OCI-LY3 (cell line): Measurements from ENCODE around the gene ZNF565.

Experiments
- H2AFZ ChIP-seq: fragments of 200-600, 300-600 bp; shearing (Covaris generic); 2 replicates; pipeline ENCODE4 v1.6.0; 2014; ENCODE audit warnings: antibody characterized with exemption, low read depth, low read length
- H3K27ac ChIP-seq: fragments of 200-600, 300-600 bp; sonication (generic); 2 replicates; pipeline ENCODE4 v1.5.1; 2014; ENCODE audit warnings: mild to moderate bottlenecking, low read length, moderate library complexity, mixed read lengths
- H3K27me3 ChIP-seq: fragments of 200-600, 300-600 bp; sonication (generic); 2 replicates; pipeline ENCODE4 v1.6.1; 2014; ENCODE audit warnings: low read depth, low read length, mixed read lengths
- H3K36me3 ChIP-seq: fragments of 200-600, 300-600 bp; sonication (generic); replicated peaks from 2 replicates; pipeline ENCODE3; 2014; ENCODE audit warnings: low read depth, low read length, mixed read lengths
- H3K4me1 ChIP-seq: fragments of 300-600, 200-600 bp; sonication (generic); 2 replicates; pipeline ENCODE4 v1.6.1; 2014; ENCODE audit warnings: low read length, mixed read lengths
- H3K4me2 ChIP-seq: fragments of 200-600, 300-600 bp; sonication (generic); 2 replicates; pipeline ENCODE4 v1.6.1; 2014; ENCODE audit warnings: low read length, mixed read lengths
- H3K4me3 ChIP-seq: fragments of 300-600, 200-600 bp; sonication (generic); 2 replicates; pipeline ENCODE4 v1.5.1; 2014; ENCODE audit warnings: antibody characterized with exemption, mild to moderate bottlenecking, low read length, moderate library complexity
- H3K79me2 ChIP-seq: fragments of 300-600, 200-600 bp; shearing (Covaris generic); 2 replicates; pipeline ENCODE4 v1.6.1; 2014; ENCODE audit warnings: mild to moderate bottlenecking, low read length, mixed read lengths
- H3K9ac ChIP-seq: fragments of 300-600, 200-600 bp; shearing (Covaris generic); 2 replicates; pipeline ENCODE4 v1.6.0; 2014; ENCODE audit warnings: mild to moderate bottlenecking, low read length, moderate library complexity
- H3K9me3 ChIP-seq: fragments of 200-600, 300-600 bp; shearing (Covaris generic); 2 replicates; pipeline ENCODE4 v1.6.1; 2014; ENCODE audit warnings: low read length, mixed read lengths; ENCODE audit not compliant: insufficient read depth
- H4K20me1 ChIP-seq: fragments of 200-600, 300-600 bp; sonication (generic); 2 replicates; pipeline ENCODE4 v1.6.1; 2016; ENCODE audit warnings: low read length, mixed read lengths; ENCODE audit not compliant: insufficient read depth
- CTCF ChIP-seq: fragments of 200-600, 300-600 bp; sonication (generic); IDR thresholded peaks from 2 replicates; pipeline ENCODE4 v1.5.1; 2014; ENCODE audit warnings: antibody characterized with exemption, low read length, low read depth
- EZH2phosphoT487 ChIP-seq: fragments of 200-600 bp; shearing (Covaris generic); IDR thresholded peaks from 2 replicates; pipeline ENCODE4 v1.6.1; 2018; ENCODE audit warnings: antibody characterized with exemption, mixed run types, low read depth

The ZNF565 gene

GRCh38 chr19:36210497-36210896 is 4.0 kb downstream of the ZNF565 start:
- no peak overlapping the region for H2AFZ ChIP-seq
- no peaks in the 10 kb centered on the region for H4K20me1 ChIP-seq
- H3K27ac ChIP-seq: no peak overlapping the region
- no peak overlapping the region for H3K4me2 ChIP-seq
- H3K27me3 ChIP-seq: no peaks in the 10 kb centered on the region
- no peak overlapping the region for H3K9ac ChIP-seq
- no peaks in the 10 kb centered on the region for H3K9me3 ChIP-seq
- no peak for TF ChIP-seq EZH2phosphoT487
- TF ChIP-seq CTCF: no peak
- H3K36me3 ChIP-seq: no peaks in the 10 kb centered on the region
- H3K79me2 ChIP-seq: peaks cover 21% of the 10 kb centered on the region
- peaks cover 36% of the 10 kb centered on the region for H3K4me1 ChIP-seq
- H3K4me3 ChIP-seq: no peak overlapping the region

GRCh38 chr19:36209372-36209771 is 5.1 kb downstream of the ZNF565 start:
- Histone ChIP-seq H3K9ac (no peak overlapping the region), H3K9me3 (no peaks in the 10 kb centered on the region)
- TF ChIP-seq CTCF (no peak), EZH2phosphoT487 (no peak)

GRCh38 chr19:36207605-36208252 is 6.7 kb downstream of the ZNF565 start:
- Histone ChIP-seq H3K9ac (peak overlapping the region; percentile 69), H3K27me3 (no peaks in the 10 kb centered on the region), H3K4me2 (peak overlapping the region; percentile 73), H3K4me1 (peaks cover 35% of the 10 kb centered on the region), H3K4me3 (peak overlapping the region; percentile 40), H2AFZ (peak overlapping the region; percentile 44), H3K36me3 (no peaks in the 10 kb centered on the region), H3K9me3 (no peaks in the 10 kb centered on the region), H3K79me2 (peaks cover 7% of the 10 kb centered on the region; the same call in 1 of the 2 replicates), H4K20me1 (no peaks in the 10 kb centered on the region), H3K27ac (peak overlapping the region; percentile 93)
- TF ChIP-seq CTCF (no peak), EZH2phosphoT487 (no peak)

More at GRCh38 chr19:36209372-36209771, 5.1 kb downstream of the ZNF565 start:
- Histone ChIP-seq H4K20me1 (no peaks in the 10 kb centered on the region), H2AFZ (no peak overlapping the region), H3K4me1 (peaks cover 39% of the 10 kb centered on the region), H3K4me3 (no peak overlapping the region), H3K4me2 (no peak overlapping the region), H3K36me3 (no peaks in the 10 kb centered on the region), H3K27ac (no peak overlapping the region), H3K27me3 (no peaks in the 10 kb centered on the region), H3K79me2 (peaks cover 15% of the 10 kb centered on the region)

- no peak for TF ChIP-seq CTCF
- no peak for TF ChIP-seq EZH2phosphoT487
- peaks cover 28% of the 10 kb centered on the region for H3K4me1 ChIP-seq
- no peaks in the 10 kb centered on the region for H3K36me3 ChIP-seq
Observed at GRCh38 chr19:36203293-36203692, 11.2 kb downstream of the ZNF565 start.

More at GRCh38 chr19:36203293-36203692, 11.2 kb downstream of the ZNF565 start:
- Histone ChIP-seq H3K4me3 (no peak overlapping the region), H3K9me3 (no peaks in the 10 kb centered on the region), H3K4me2 (no peak overlapping the region), H4K20me1 (no peaks in the 10 kb centered on the region), H2AFZ (no peak overlapping the region), H3K27me3 (no peaks in the 10 kb centered on the region), H3K27ac (no peak overlapping the region), H3K79me2 (peaks cover 4% of the 10 kb centered on the region; the same call in 1 of the 2 replicates), H3K9ac (no peak overlapping the region)
